Measurements from ENCODE around the gene JPH2.
"Not testable (repeated sequence)": the region's sequence is repeated elsewhere in the genome, so short reads cannot be mapped to it uniquely, and the experiment has no call there.

Gene JPH2

GRCh38 chr20:44159711-44160110 lies 27.3 kb downstream of the JPH2 start:
- no peak for DNase-seq (ENCODE audit: low read depth in 2 of 2, low spot score in 1 of 2)

GRCh38 chr20:44159125-44159524 lies 27.9 kb downstream of the JPH2 start:
- DNase-seq (ENCODE audit: low read depth in 2 of 2, low spot score in 1 of 2): no peak

- no peak for DNase-seq (ENCODE audit: low read depth in 2 of 2, low spot score in 1 of 2)
Observed at GRCh38 chr20:44157061-44157460, 29.9 kb downstream of the JPH2 start.

GRCh38 chr20:44154521-44155001 lies 32.4 kb downstream of the JPH2 start:
- DNase-seq (ENCODE audit: low read depth in 2 of 2, low spot score in 1 of 2): no peak

GRCh38 chr20:44153636-44154043 lies 33.3 kb downstream of the JPH2 start:
- DNase-seq (ENCODE audit: low read depth in 2 of 2, low spot score in 1 of 2): no peak

GRCh38 chr20:44151621-44152416 lies 35.2 kb downstream of the JPH2 start:
- DNase-seq (ENCODE audit: low read depth in 2 of 2, low spot score in 1 of 2): no peak

GRCh38 chr20:44146272-44146671 lies 40.7 kb downstream of the JPH2 start:
- DNase-seq (ENCODE audit: low read depth in 2 of 2, low spot score in 1 of 2): no peak

- no peak for DNase-seq (ENCODE audit: low read depth in 2 of 2, low spot score in 1 of 2)
Observed at GRCh38 chr20:44145131-44145775, 41.7 kb downstream of the JPH2 start.

- no peak for DNase-seq (ENCODE audit: low read depth in 2 of 2, low spot score in 1 of 2)
Observed at GRCh38 chr20:44143936-44144335, 43.1 kb downstream of the JPH2 start.

- no peak for DNase-seq (ENCODE audit: low read depth in 2 of 2, low spot score in 1 of 2)
Observed at GRCh38 chr20:44142413-44142812, 44.6 kb downstream of the JPH2 start.

GRCh38 chr20:44141873-44142272 lies 45.1 kb downstream of the JPH2 start:
- DNase-seq (ENCODE audit: low read depth in 2 of 2, low spot score in 1 of 2): no peak

- no peak for DNase-seq (ENCODE audit: low read depth in 2 of 2, low spot score in 1 of 2)
Observed at GRCh38 chr20:44138867-44139266, 48.1 kb downstream of the JPH2 start.

- no peak for DNase-seq (ENCODE audit: low read depth in 2 of 2, low spot score in 1 of 2)
Observed at GRCh38 chr20:44137266-44137801, 49.7 kb downstream of the JPH2 start.

GRCh38 chr20:44136579-44137265 lies 50.3 kb downstream of the JPH2 start:
- DNase-seq (ENCODE audit: low read depth in 2 of 2, low spot score in 1 of 2): no peak

- no peak for DNase-seq (ENCODE audit: low read depth in 2 of 2, low spot score in 1 of 2)
Observed at GRCh38 chr20:44135417-44136204, 51.4 kb downstream of the JPH2 start.

GRCh38 chr20:44135012-44135412 lies 52.0 kb downstream of the JPH2 start:
- DNase-seq (ENCODE audit: low read depth in 2 of 2, low spot score in 1 of 2): no peak

- DNase-seq (ENCODE audit: low read depth in 2 of 2, low spot score in 1 of 2): no peak
Observed at GRCh38 chr20:44133424-44133823, 53.6 kb downstream of the JPH2 start.

GRCh38 chr20:44131704-44132103 lies 55.3 kb downstream of the JPH2 start:
- no peak for DNase-seq (ENCODE audit: low read depth in 2 of 2, low spot score in 1 of 2)

- no peak for DNase-seq (ENCODE audit: low read depth in 2 of 2, low spot score in 1 of 2)
Observed at GRCh38 chr20:44129911-44130718, 56.9 kb downstream of the JPH2 start.

GRCh38 chr20:44129300-44129699 lies 57.7 kb downstream of the JPH2 start:
- DNase-seq (ENCODE audit: low read depth in 2 of 2, low spot score in 1 of 2): not testable (repeated sequence)
